Measurements from ENCODE around the gene MED28.
"Not testable (repeated sequence)": the region's sequence is repeated elsewhere in the genome, so short reads cannot be mapped to it uniquely, and the experiment has no call there.

The MED28 gene

GRCh38 chr4:17619416-17620105, 5.1 kb downstream of the MED28 start:
- DNase-seq: no peak

GRCh38 chr4:17623451-17624001, 9.1 kb downstream of the MED28 start:
- DNase-seq: no peak

- no peak for DNase-seq
Measured at GRCh38 chr4:17624821-17625220, 10.4 kb downstream of the MED28 start.

- no peak for DNase-seq
Measured at GRCh38 chr4:17630228-17630627, 15.8 kb downstream of the MED28 start.

GRCh38 chr4:17633600-17633999, 19.2 kb downstream of the MED28 start:
- DNase-seq: no peak

- DNase-seq: no peak
Measured at GRCh38 chr4:17635056-17635455, 20.6 kb downstream of the MED28 start.

- no peak for DNase-seq
Measured at GRCh38 chr4:17636341-17636695, 21.9 kb downstream of the MED28 start.

- DNase-seq: peak; percentile 44 to 57
Measured at GRCh38 chr4:17636696-17637622, 22.5 kb downstream of the MED28 start.

- no peak for DNase-seq
Measured at GRCh38 chr4:17639136-17639535, 24.7 kb downstream of the MED28 start.

- no peak for DNase-seq
Measured at GRCh38 chr4:17642398-17642783, 27.9 kb downstream of the MED28 start.

- DNase-seq: no peak
Measured at GRCh38 chr4:17646693-17647092, 32.3 kb downstream of the MED28 start.

- no peak for DNase-seq
Measured at GRCh38 chr4:17647176-17647806, 32.9 kb downstream of the MED28 start.

GRCh38 chr4:17647927-17648326, 33.5 kb downstream of the MED28 start:
- DNase-seq: no peak

GRCh38 chr4:17650406-17650805, 36.0 kb downstream of the MED28 start:
- DNase-seq: no peak

- DNase-seq: no peak
Measured at GRCh38 chr4:17654701-17655100, 40.3 kb downstream of the MED28 start.

- no peak for DNase-seq
Measured at GRCh38 chr4:17657090-17657489, 42.6 kb downstream of the MED28 start.

- DNase-seq: no peak
Measured at GRCh38 chr4:17657849-17658248, 43.4 kb downstream of the MED28 start.

GRCh38 chr4:17659196-17659595, 44.8 kb downstream of the MED28 start:
- not testable (repeated sequence) for DNase-seq

GRCh38 chr4:17662694-17663093, 48.3 kb downstream of the MED28 start:
- no peak for DNase-seq

- DNase-seq: no peak
Measured at GRCh38 chr4:17664755-17665154, 50.3 kb downstream of the MED28 start.

GRCh38 chr4:17665346-17665745, 50.9 kb downstream of the MED28 start:
- no peak for DNase-seq

GRCh38 chr4:17665852-17666251, 51.4 kb downstream of the MED28 start:
- DNase-seq: no peak

- no peak for DNase-seq
Measured at GRCh38 chr4:17667253-17667652, 52.8 kb downstream of the MED28 start.
